ENCODE results near the gene KIAA0513. TPM values are rescaled to one million over a fixed set of nuclear protein-coding genes. Genes with fewer than 3 reads are reported as not detected.

KIAA0513 gene
- total RNA-seq, 1 experiment from 2014 or later, result 7.8 TPM

GRCh38 chr16:85129876-85130704 is 102.5 kb downstream of the KIAA0513 start (continued):
- TF ChIP-seq STAT6 (CRISPR knock-in tag; conservative IDR thresholded peaks at IDR 0.05; ENCODE audit: low read depth), result no peak
- no peak for TF ChIP-seq GTF2I (CRISPR knock-in tag; conservative IDR thresholded peaks at IDR 0.05)
- TF ChIP-seq E2F1 (CRISPR knock-in tag; IDR thresholded peaks at IDR 0.05), result no peak
- no peak for TF ChIP-seq GABPB1 (CRISPR knock-in tag; IDR thresholded peaks at IDR 0.05)
- no peak for TF ChIP-seq GRHL2 (CRISPR knock-in tag; IDR thresholded peaks at IDR 0.05; ENCODE audit: insufficient replicate concordance, severe bottlenecking)
- TF ChIP-seq PREB (CRISPR knock-in tag; IDR thresholded peaks at IDR 0.05; ENCODE audit: borderline replicate concordance), result no peak
- TF ChIP-seq ZNF532 (CRISPR knock-in tag; IDR thresholded peaks at IDR 0.05; ENCODE audit: borderline replicate concordance), result no peak
- TF ChIP-seq ATF2 (CRISPR knock-in tag; IDR thresholded peaks at IDR 0.05; ENCODE audit: borderline replicate concordance, low read depth), result no peak
- no peak for TF ChIP-seq E2F4 (CRISPR knock-in tag; IDR thresholded peaks at IDR 0.05; ENCODE audit: borderline replicate concordance, low read depth)
- TF ChIP-seq AFF4 (CRISPR knock-in tag; IDR thresholded peaks at IDR 0.05; ENCODE audit: borderline replicate concordance), result no peak
- no peak for TF ChIP-seq FOXK1 (CRISPR knock-in tag; IDR thresholded peaks at IDR 0.05)
- TF ChIP-seq FOXP1 (CRISPR knock-in tag; IDR thresholded peaks at IDR 0.05; ENCODE audit: borderline replicate concordance), result no peak

All from WTC11 (cell line).